K562 (cell line): ENCODE measurements around the gene TNFAIP1. TPM values are rescaled to one million over a fixed set of nuclear protein-coding genes. Genes with fewer than 3 reads are reported as not detected.

Experiments used
- ARID1B ChIP-seq: fragments of 450-650 bp; IDR thresholded peaks from 2 replicates; pipeline ENCODE4 v1.6.1; 2016; ENCODE audit warnings: antibody characterized with exemption, mild to moderate bottlenecking, inconsistent platforms
- ATF1 ChIP-seq, 2 experiments: fragments of 450-650 bp in 1 of 2; IDR thresholded peaks; 2 replicates each; pipeline ENCODE4 v1.6.1; 2016; ENCODE audit warnings: missing compliant biosample characterization in 1 of 2, missing genetic modification characterization in 1 of 2
- ATF7 ChIP-seq: fragments of 450-650 bp; IDR thresholded peaks from 2 replicates; pipeline ENCODE4 v1.7.1; 2014; ENCODE audit warnings: mild to moderate bottlenecking, moderate library complexity
- CHCHD3 ChIP-seq: fragments of 250-450 bp; sonication (Bioruptor Pico); IDR thresholded peaks from 2 replicates; pipeline ENCODE4 v2.1.2; 2022; ENCODE audit warnings: mild to moderate bottlenecking
- CREM ChIP-seq: IDR thresholded peaks from 2 replicates; pipeline ENCODE4 v1.6.1; 2014; ENCODE audit warnings: antibody characterized with exemption, low read depth
- HNRNPUL1 ChIP-seq: fragments of 200-400 bp; formaldehyde crosslinking; IDR thresholded peaks from 2 replicates; pipeline ENCODE4 v1.6.1; 2017; ENCODE audit warnings: low read length
- JUN ChIP-seq, 2 experiments: sonication (generic) in 1 of 2; formaldehyde crosslinking in 1 of 2; IDR thresholded peaks; 2 replicates each; pipeline versions ENCODE4 v1.6.1 to v1.8.0; 2012 to 2022; ENCODE audit warnings: borderline replicate concordance in 2 of 2, mild to moderate bottlenecking in 2 of 2, improper control_type of control experiment in 1 of 2, low read depth in 1 of 2, low read length in 1 of 2, missing genetic modification reagents in 1 of 2
- KLF1 ChIP-seq: fragments of 450-650 bp; IDR thresholded peaks from 2 replicates; pipeline ENCODE4 v1.6.1; 2016; ENCODE audit warnings: missing genetic modification characterization, missing compliant biosample characterization
- POLR2AphosphoS5 ChIP-seq: IDR thresholded peaks from 2 replicates; pipeline ENCODE4 v1.6.1; 2011; ENCODE audit warnings: mild to moderate bottlenecking, low read depth, low read length, moderate library complexity; ENCODE audit not compliant: control insufficient read depth, insufficient read depth
- RB1 ChIP-seq: fragments of 450-650 bp; IDR thresholded peaks from 2 replicates; pipeline ENCODE4 v1.6.1; 2017; ENCODE audit warnings: low read depth, mild to moderate bottlenecking
- RBFOX2 ChIP-seq: fragments of 200-400 bp; formaldehyde crosslinking; IDR thresholded peaks from 2 replicates; pipeline ENCODE4 v1.6.1; 2017; ENCODE audit warnings: low read depth, mild to moderate bottlenecking, low read length, moderate library complexity
- SIN3A ChIP-seq, 2 experiments: fragments of 150-350 bp in 1 of 2; IDR thresholded peaks; 2 replicates each; pipeline ENCODE4 v1.6.1; 2011 to 2016; ENCODE audit warnings: borderline replicate concordance in 2 of 2, low read depth in 2 of 2, low read length in 2 of 2, mild to moderate bottlenecking in 2 of 2, moderate library complexity in 2 of 2; ENCODE audit not compliant: control insufficient read depth in 1 of 2
- TEAD1 ChIP-seq, 2 experiments: fragments of 450-650 bp in 1 of 2; sonication (generic) in 1 of 2; formaldehyde crosslinking; IDR thresholded peaks; 2 replicates each; pipeline versions ENCODE4 v1.4.0 to v1.8.0; 2020 to 2022; ENCODE audit warnings: mild to moderate bottlenecking in 2 of 2, missing genetic modification reagents in 1 of 2
- ZNF561 ChIP-seq: fragments of 450-650 bp; formaldehyde crosslinking; conservative IDR thresholded peaks from 2 replicates; pipeline ENCODE4 v1.4.0; 2020; ENCODE audit warnings: mild to moderate bottlenecking, moderate library complexity
- ZNF644 ChIP-seq: fragments of 200-800 bp; sonication (Bioruptor generic); IDR thresholded peaks from 2 replicates; pipeline ENCODE4 v1.6.1; 2016; ENCODE audit warnings: low read depth, missing genetic modification characterization, missing compliant biosample characterization
- polyA plus RNA-seq, 8 experiments: library from polyadenylated mRNA; depleted of rRNA in 4 of 8; stranded (reverse) in 5 of 8; unstranded in 3 of 8; fragments of >200 nt; fragmentation: Nextera tagmentation in 2 of 8; fragmentation: Illumina TruSeq in 1 of 8; extraction: Ambion mirVana in 2 of 8; extraction: Trizol in 1 of 8; gene quantifications; 2 replicates each; pipeline versions ENCODE4 v1.2.1 to v1.2.3, GENCODE V29; 2011 to 2014; ENCODE audit warnings: inconsistent platforms in 1 of 8, missing spikeins in 1 of 8
- total RNA-seq, 7 experiments: library from RNA; depleted of rRNA in 6 of 7; stranded (reverse); fragments of >200 nt in 6 of 7; fragmentation: Illumina TruSeq in 2 of 7; extraction: Trizol in 2 of 7; gene quantifications; 2 replicates each; pipeline versions ENCODE4 v1.2.1 to v1.2.3, GENCODE V29; 2011 to 2021; ENCODE audit warnings: low replicate concordance in 1 of 7
- TF ChIP-seq, protein P1 (sequence below): fragments of 450-650 bp; IDR thresholded peaks from 2 replicates; pipeline ENCODE4 v1.7.0; 2016; ENCODE audit warnings: borderline replicate concordance
- TF ChIP-seq, protein P2 (sequence below): fragments of 250-450 bp; sonication (Bioruptor Pico); IDR thresholded peaks from 2 replicates; pipeline ENCODE4 v1.8.0; 2022; ENCODE audit warnings: inconsistent platforms
- TF ChIP-seq, protein P3 (sequence below): fragments of 250-450 bp; sonication (Bioruptor Pico); IDR thresholded peaks from 2 replicates; pipeline ENCODE4 v1.4.0; 2020
- TF ChIP-seq, protein P4 (sequence below): fragments of 450-650 bp; IDR thresholded peaks from 2 replicates; pipeline ENCODE4 v1.6.1; 2016; ENCODE audit warnings: borderline replicate concordance

TNFAIP1 gene
- total and polyA plus RNA-seq, 9 of the 15 experiments (the other 6 are each of a cell fraction or from before 2014, with no cell fraction given), result 2.1 to 20.1 (median 8.2) TPM

DNA sequence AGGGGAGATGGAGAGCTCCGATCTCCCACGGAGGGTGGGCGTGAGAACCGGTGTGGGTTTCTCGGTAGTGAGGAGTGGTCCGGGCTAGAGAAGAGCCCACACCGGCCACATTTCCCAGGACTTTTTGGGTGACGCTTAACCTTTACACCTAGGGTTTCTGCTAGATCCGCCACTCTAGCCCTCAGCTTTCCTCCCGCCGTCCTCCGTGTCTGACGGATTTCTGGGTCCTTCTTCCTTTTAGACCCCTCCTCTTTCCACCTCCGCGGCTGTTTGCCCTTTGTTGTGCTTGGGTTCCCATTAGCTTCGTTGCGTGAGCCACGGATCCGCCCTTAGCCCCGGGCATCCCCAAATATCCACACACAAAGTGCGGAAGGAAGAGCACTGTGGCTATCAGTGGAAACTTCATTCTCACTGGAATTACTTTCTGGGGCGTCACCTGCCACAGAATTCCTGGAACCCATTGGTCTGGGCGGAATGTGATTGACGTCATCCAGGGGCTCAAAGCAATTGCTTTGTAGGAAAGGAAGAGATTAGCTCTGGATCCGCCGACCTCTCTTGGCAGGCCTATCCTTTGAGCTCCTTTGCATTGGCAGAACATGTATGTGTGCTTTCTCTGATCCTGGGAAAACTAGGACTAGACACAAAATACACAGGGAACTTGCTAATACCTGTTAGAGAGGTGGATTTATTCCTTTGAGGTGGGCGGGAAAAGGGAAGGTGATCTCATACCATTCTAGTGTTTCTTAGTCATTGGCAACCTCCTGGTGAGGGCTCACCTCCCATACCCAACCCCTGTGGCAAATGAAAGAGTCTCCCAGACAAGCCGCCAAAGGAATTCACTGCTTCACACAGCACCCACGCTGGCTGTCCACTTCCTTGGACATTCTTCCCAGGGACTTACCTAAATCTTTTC is 654 bp downstream of the TNFAIP1 start (continued):
- TF ChIP-seq, protein P1, sequence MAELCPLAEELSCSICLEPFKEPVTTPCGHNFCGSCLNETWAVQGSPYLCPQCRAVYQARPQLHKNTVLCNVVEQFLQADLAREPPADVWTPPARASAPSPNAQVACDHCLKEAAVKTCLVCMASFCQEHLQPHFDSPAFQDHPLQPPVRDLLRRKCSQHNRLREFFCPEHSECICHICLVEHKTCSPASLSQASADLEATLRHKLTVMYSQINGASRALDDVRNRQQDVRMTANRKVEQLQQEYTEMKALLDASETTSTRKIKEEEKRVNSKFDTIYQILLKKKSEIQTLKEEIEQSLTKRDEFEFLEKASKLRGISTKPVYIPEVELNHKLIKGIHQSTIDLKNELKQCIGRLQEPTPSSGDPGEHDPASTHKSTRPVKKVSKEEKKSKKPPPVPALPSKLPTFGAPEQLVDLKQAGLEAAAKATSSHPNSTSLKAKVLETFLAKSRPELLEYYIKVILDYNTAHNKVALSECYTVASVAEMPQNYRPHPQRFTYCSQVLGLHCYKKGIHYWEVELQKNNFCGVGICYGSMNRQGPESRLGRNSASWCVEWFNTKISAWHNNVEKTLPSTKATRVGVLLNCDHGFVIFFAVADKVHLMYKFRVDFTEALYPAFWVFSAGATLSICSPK, result no peak
- peak; percentile 7; the same call in 1 of the 2 replicates for TF ChIP-seq RB1
- no peak for TF ChIP-seq ATF1 (CRISPR knock-in tag; IDR thresholded peaks at IDR 0.05)
- peak; percentile 45; the same call in 1 of the 2 replicates for TF ChIP-seq ATF1 (tag; IDR thresholded peaks at IDR 0.05)
- TF ChIP-seq, protein P2, sequence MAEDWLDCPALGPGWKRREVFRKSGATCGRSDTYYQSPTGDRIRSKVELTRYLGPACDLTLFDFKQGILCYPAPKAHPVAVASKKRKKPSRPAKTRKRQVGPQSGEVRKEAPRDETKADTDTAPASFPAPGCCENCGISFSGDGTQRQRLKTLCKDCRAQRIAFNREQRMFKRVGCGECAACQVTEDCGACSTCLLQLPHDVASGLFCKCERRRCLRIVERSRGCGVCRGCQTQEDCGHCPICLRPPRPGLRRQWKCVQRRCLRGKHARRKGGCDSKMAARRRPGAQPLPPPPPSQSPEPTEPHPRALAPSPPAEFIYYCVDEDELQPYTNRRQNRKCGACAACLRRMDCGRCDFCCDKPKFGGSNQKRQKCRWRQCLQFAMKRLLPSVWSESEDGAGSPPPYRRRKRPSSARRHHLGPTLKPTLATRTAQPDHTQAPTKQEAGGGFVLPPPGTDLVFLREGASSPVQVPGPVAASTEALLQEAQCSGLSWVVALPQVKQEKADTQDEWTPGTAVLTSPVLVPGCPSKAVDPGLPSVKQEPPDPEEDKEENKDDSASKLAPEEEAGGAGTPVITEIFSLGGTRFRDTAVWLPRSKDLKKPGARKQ, result no peak
- TF ChIP-seq ATF7, result peak; percentile 95
- peak; percentile 74 for TF ChIP-seq JUN (IDR thresholded peaks at IDR 0.05; ENCODE audit: borderline replicate concordance, low read depth, low read length)
- no peak for TF ChIP-seq JUN (CRISPR knock-in tag; IDR thresholded peaks at IDR 0.05; ENCODE audit: borderline replicate concordance)
- TF ChIP-seq HNRNPUL1, result no peak
- no peak for TF ChIP-seq CHCHD3
- TF ChIP-seq, protein P3, sequence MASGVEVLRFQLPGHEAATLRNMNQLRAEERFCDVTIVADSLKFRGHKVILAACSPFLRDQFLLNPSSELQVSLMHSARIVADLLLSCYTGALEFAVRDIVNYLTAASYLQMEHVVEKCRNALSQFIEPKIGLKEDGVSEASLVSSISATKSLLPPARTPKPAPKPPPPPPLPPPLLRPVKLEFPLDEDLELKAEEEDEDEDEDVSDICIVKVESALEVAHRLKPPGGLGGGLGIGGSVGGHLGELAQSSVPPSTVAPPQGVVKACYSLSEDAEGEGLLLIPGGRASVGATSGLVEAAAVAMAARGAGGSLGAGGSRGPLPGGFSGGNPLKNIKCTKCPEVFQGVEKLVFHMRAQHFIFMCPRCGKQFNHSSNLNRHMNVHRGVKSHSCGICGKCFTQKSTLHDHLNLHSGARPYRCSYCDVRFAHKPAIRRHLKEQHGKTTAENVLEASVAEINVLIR (CRISPR knock-in tag), result no peak
- peak in 1 of 2 experiments; percentile 21; a peak in 1 of 4 replicates for TF ChIP-seq SIN3A (IDR thresholded peaks at IDR 0.05; ENCODE audit: borderline replicate concordance in 2 of 2, control insufficient read depth in 1 of 2, low read depth in 2 of 2, low read length in 2 of 2)
- peak; percentile 59 to 72; a peak in 3 of 4 replicates for TF ChIP-seq TEAD1 (CRISPR knock-in tag; IDR thresholded peaks at IDR 0.05)
- no peak for TF ChIP-seq KLF1 (tag)
- peak; percentile 52; the same call in 1 of the 2 replicates for TF ChIP-seq RBFOX2
- TF ChIP-seq CREM, result peak; percentile 81
- TF ChIP-seq, protein P4, sequence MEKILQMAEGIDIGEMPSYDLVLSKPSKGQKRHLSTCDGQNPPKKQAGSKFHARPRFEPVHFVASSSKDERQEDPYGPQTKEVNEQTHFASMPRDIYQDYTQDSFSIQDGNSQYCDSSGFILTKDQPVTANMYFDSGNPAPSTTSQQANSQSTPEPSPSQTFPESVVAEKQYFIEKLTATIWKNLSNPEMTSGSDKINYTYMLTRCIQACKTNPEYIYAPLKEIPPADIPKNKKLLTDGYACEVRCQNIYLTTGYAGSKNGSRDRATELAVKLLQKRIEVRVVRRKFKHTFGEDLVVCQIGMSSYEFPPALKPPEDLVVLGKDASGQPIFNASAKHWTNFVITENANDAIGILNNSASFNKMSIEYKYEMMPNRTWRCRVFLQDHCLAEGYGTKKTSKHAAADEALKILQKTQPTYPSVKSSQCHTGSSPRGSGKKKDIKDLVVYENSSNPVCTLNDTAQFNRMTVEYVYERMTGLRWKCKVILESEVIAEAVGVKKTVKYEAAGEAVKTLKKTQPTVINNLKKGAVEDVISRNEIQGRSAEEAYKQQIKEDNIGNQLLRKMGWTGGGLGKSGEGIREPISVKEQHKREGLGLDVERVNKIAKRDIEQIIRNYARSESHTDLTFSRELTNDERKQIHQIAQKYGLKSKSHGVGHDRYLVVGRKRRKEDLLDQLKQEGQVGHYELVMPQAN, result peak; percentile 4; the same call in 1 of the 2 replicates
- TF ChIP-seq ARID1B, result peak; percentile 24; the same call in 1 of the 2 replicates
- TF ChIP-seq POLR2AphosphoS5, result 0 out of 2 replicates have a peak, but pooled peaks have one; percentile 6
- TF ChIP-seq ZNF561 (CRISPR knock-in tag), result no peak
- TF ChIP-seq ZNF644 (tag), result no peak
